Activated CD8-positive, alpha-beta memory T cell treated with anti-CD3 and anti-CD28 coated beads, Interleukin-2, amount 10 ng/mL, durations not matched to agents 7 days and 5 days (primary cell): ENCODE measurements around the gene ERCC6. TPM values are rescaled to one million over a fixed set of nuclear protein-coding genes. Genes with fewer than 3 reads are reported as not detected.

ENCODE experiments used
- ATAC-seq: fragments of 150-1000 bp; cut with Tn5 transposase; one replicate; pipeline ENCODE4 v1.10.0; 2021; ENCODE audit warnings: moderate library complexity
- CTCF ChIA-PET: fragments of 350-600 bp; sonication (Branson Sonifier 250); formaldehyde crosslinking; loops from one replicate; lab custom pipeline; 2021; ENCODE audit warnings: antibody characterized with exemption; lab: Charles Lee
- DNase-seq: peaks from one replicate; pipeline ENCODE4 v3.0.0-alpha.2; 2020
- H3K27ac Mint-ChIP-seq: one replicate; pipeline ENCODE4 v1.8.0; 2021; ENCODE audit warnings: mild to moderate bottlenecking, mixed read lengths
- H3K27me3 Mint-ChIP-seq: one replicate; pipeline ENCODE4 v1.8.0; 2021; ENCODE audit warnings: mixed read lengths
- H3K36me3 Mint-ChIP-seq: one replicate; pipeline ENCODE4 v1.8.0; 2021; ENCODE audit warnings: mild to moderate bottlenecking, mixed read lengths
- H3K4me1 Mint-ChIP-seq: one replicate; pipeline ENCODE4 v1.8.0; 2021; ENCODE audit warnings: mixed read lengths
- H3K4me3 Mint-ChIP-seq: one replicate; pipeline ENCODE4 v1.8.0; 2021; ENCODE audit warnings: mild to moderate bottlenecking, moderate library complexity, mixed read lengths
- H3K9me3 Mint-ChIP-seq: one replicate; pipeline ENCODE4 v1.8.0; 2022; ENCODE audit warnings: low read depth, mixed read lengths
- total RNA-seq, 2 experiments: library from RNA; stranded (reverse); gene quantifications; one replicate each; pipeline ENCODE4 v1.2.3, GENCODE V29; 2021

Gene ERCC6
- total RNA-seq, 2 experiments from 2014 or later, result 19.2 to 28.1 TPM

DNA sequence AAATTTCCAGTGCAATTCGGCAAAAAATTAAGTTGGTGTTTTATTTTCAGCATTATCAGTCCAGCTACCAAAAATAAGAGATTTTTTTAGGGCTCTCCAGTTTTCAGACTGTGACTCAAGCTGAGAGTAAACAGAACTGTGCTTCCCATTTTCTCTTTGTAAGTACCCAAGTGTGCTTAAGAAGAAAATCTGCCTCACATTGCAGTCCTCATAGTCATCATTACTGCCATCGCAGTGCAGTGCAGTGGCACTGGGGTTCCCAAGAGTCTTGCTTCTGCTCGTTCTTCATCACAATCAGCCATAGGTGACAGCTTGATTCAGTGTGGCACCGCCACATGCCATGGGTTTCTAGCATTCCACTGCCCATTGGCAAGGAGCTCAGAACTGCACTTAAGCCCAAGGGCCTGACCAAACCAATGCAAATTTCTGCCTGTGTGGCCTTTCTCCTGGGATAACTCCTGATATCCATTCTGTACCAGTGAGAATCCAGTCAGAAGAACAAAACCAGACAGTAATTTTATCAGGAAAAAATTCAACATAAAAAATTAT is 25.6 kb upstream of the ERCC6 start:
- peaks cover 18% of the 10 kb centered on the region for H3K4me1 Mint-ChIP-seq
- H3K9me3 Mint-ChIP-seq, result peaks cover 2% of the 10 kb centered on the region
- ATAC-seq (no peak), DNase-seq (no peak)
- H3K27me3 Mint-ChIP-seq, result peaks cover 41% of the 10 kb centered on the region
- CTCF ChIA-PET, result no interaction called here
- no peak overlapping the region for H3K27ac Mint-ChIP-seq
- H3K4me3 Mint-ChIP-seq, result no peak overlapping the region
- peaks cover 5% of the 10 kb centered on the region for H3K36me3 Mint-ChIP-seq

DNA sequence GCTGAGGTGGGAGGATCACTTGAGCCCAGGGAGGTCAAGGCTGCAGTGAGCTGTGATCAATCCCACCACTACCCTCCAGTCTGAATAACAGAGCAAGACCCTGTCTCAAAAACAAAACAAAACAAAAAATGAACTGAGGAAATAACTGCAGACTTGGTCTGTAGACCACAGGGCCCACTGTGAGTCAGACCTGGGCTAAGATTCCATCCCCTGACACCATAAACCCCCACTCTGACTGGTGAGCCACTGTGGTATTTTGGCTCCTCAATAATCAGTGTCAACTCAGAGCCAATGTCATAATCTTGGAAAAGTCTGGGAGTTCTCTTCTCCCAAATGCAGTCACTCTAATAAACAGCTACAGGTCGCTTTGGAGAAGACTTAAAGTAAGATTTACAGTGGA is 24.0 kb upstream of the ERCC6 start:
- Mint-ChIP-seq H3K4me3 (no peak overlapping the region), H3K27me3 (peaks cover 37% of the 10 kb centered on the region), H3K36me3 (no peaks in the 10 kb centered on the region), H3K9me3 (no peaks in the 10 kb centered on the region), H3K27ac (no peak overlapping the region), H3K4me1 (peaks cover 2% of the 10 kb centered on the region)
- CTCF ChIA-PET, result no interaction called here
- DNase-seq (no peak), ATAC-seq (no peak)

DNA sequence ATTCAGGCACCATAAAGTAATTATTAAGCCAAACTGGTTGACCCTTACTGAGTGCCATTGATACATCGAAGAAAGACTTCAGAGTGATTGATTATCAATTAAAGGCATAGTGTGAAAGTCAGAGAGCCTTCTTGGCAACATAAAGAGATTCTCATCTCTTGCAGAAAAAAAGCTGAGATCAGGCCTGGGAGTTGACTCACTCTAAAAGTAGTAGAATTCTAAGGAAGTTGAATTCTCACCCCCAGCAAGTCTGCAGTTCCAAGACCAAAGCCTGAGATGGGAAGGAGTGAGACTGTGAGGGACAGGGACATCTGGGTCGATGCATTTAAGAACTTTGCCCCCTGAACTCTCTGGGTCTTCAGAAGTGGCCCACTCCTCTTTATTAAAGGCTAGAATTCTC is 21.6 kb upstream of the ERCC6 start:
- peaks cover 26% of the 10 kb centered on the region for H3K27me3 Mint-ChIP-seq

GRCh38 chr10:49559476-49559875 is 20.6 kb upstream of the ERCC6 start:
- H3K4me1 Mint-ChIP-seq, result no peaks in the 10 kb centered on the region
- peaks cover 25% of the 10 kb centered on the region for H3K27me3 Mint-ChIP-seq

More for the DNA sequence above, 21.6 kb upstream of the ERCC6 start:
- DNase-seq (no peak), ATAC-seq (no peak)
- Mint-ChIP-seq H3K4me3 (no peak overlapping the region), H3K9me3 (no peaks in the 10 kb centered on the region), H3K36me3 (no peaks in the 10 kb centered on the region), H3K27ac (no peak overlapping the region), H3K4me1 (no peaks in the 10 kb centered on the region)
- CTCF ChIA-PET, result no interaction called here

GRCh38 chr10:49558190-49558589 is 19.3 kb upstream of the ERCC6 start:
- H3K27me3 Mint-ChIP-seq, result peaks cover 27% of the 10 kb centered on the region
- H3K4me1 Mint-ChIP-seq, result no peaks in the 10 kb centered on the region
- DNase-seq, result no peak
- H3K36me3 Mint-ChIP-seq, result peaks cover 1% of the 10 kb centered on the region
- CTCF ChIA-PET, result no interaction called here
- H3K4me3 Mint-ChIP-seq, result no peak overlapping the region
- no peaks in the 10 kb centered on the region for H3K9me3 Mint-ChIP-seq
- H3K27ac Mint-ChIP-seq, result no peak overlapping the region
- ATAC-seq, result no peak

More at GRCh38 chr10:49559476-49559875, 20.6 kb upstream of the ERCC6 start:
- DNase-seq, result no peak
- CTCF ChIA-PET, result no interaction called here
- ATAC-seq, result no peak
- no peak overlapping the region for H3K4me3 Mint-ChIP-seq
- peaks cover under 1% of the 10 kb centered on the region for H3K36me3 Mint-ChIP-seq
- no peak overlapping the region for H3K27ac Mint-ChIP-seq
- H3K9me3 Mint-ChIP-seq, result no peaks in the 10 kb centered on the region

DNA sequence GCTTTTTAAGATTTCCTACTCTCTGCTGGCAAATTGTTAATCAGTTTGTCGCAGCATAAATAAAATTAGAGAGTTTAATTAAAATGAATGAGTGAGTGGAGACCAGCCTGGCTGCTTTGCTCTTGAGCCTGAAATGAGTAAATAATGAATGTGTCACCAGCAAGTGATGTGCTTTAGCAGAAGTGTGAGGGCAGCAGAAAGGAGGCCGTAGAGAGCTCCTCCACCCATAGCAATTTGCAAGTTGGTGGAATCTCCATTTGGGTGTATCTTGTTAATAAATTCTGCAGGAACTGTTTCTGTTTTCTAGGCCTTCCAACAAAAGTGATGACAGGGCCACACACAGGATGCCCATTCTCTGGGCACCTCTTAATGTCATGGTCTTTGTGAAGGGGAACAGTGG is 18.8 kb upstream of the ERCC6 start:
- ATAC-seq (no peak), DNase-seq (no peak)
- H3K36me3 Mint-ChIP-seq, result peaks cover 1% of the 10 kb centered on the region
- no peaks in the 10 kb centered on the region for H3K4me1 Mint-ChIP-seq
- peaks cover 28% of the 10 kb centered on the region for H3K27me3 Mint-ChIP-seq
- no peak overlapping the region for H3K4me3 Mint-ChIP-seq
- CTCF ChIA-PET, result no interaction called here
- no peaks in the 10 kb centered on the region for H3K9me3 Mint-ChIP-seq
- H3K27ac Mint-ChIP-seq, result no peak overlapping the region

- Mint-ChIP-seq H3K36me3 (peaks cover 1% of the 10 kb centered on the region), H3K27me3 (peaks cover 35% of the 10 kb centered on the region), H3K9me3 (no peaks in the 10 kb centered on the region), H3K27ac (no peak overlapping the region), H3K4me3 (no peak overlapping the region), H3K4me1 (no peaks in the 10 kb centered on the region)
- no peak for ATAC-seq
- CTCF ChIA-PET, result no interaction called here
- no peak for DNase-seq
These were observed 17.8 kb upstream of the ERCC6 start for GRCh38 chr10:49556723-49557122.

DNA sequence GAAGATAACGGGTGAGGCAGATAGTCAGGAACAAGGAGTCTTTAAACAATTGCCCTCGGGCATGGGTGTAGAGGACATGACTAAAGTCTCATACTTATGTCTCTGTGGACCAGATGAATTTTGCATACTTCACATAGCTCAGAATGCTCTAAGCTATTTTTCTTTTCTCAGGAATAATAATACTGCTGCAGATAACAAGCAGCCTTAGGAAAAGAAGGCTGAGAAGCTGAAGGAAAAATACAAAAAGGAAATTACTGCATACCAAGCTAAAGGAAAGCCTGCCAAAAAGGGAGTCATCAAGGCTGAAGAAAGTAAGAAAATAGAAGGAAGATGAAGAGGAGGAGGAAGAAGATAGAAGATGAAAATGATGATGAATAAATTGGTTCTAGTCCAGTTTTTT is 13.4 kb upstream of the ERCC6 start:
- ATAC-seq (no peak), DNase-seq (no peak)
- Mint-ChIP-seq H3K27me3 (peaks cover 28% of the 10 kb centered on the region), H3K36me3 (peaks cover 1% of the 10 kb centered on the region), H3K9me3 (no peaks in the 10 kb centered on the region), H3K27ac (no peak overlapping the region), H3K4me3 (no peak overlapping the region), H3K4me1 (no peaks in the 10 kb centered on the region)
- CTCF ChIA-PET, result no interaction called here

DNA sequence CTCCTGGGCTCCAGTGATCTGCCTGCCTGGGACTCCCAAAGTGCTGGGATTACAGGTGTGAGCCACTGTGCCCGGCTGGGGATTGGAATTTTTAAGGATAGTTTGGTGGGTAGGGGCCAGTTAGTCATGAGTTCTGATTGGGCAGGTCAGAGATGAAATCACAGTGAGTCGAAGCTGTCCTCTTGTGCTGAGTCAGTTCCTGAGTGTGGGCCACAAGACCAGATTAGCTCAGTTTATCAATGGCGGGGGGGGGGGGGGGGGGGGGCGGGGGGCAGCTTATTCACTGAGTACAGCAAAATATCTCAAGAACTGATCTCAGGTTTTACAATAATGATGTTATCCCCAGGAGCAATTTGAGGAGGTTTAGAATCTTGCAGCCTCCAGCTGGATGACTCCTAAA is 11.6 kb upstream of the ERCC6 start:
- ATAC-seq (no peak), DNase-seq (no peak)
- Mint-ChIP-seq H3K27me3 (peaks cover 31% of the 10 kb centered on the region), H3K4me1 (no peaks in the 10 kb centered on the region), H3K27ac (no peak overlapping the region), H3K36me3 (peaks cover 1% of the 10 kb centered on the region), H3K4me3 (no peak overlapping the region), H3K9me3 (no peaks in the 10 kb centered on the region)
- CTCF ChIA-PET, result no interaction called here

GRCh38 chr10:49549640-49550346 is 10.9 kb upstream of the ERCC6 start:
- H3K4me3 Mint-ChIP-seq, result no peak overlapping the region

DNA sequence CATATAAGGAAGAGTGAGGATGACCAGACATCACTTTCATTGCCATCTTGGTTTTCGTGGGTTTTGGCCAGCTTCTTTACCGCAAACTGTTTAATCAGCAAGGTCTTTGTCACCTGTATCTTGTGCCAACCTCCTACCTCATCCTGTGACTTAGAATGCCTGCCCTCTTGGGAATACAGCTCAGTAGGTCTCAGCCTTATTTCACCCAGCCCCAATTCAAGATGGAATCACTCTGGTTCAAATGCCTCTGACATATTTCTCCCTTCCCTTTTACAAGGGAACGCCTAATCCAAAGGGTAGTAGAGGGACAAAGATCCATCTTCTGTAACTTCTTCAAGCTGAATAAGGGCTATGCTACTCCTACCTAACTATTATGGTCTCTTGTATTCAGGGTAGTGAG is 4.7 kb upstream of the ERCC6 start:
- no peak for DNase-seq
- CTCF ChIA-PET, result interaction anchor here (1.2 kb wide), 1 partner anchor 34 kb away, joined by 3 read pairs; no protein-coding TSS in a partner anchor
- H3K27ac Mint-ChIP-seq, result no peak overlapping the region

More at GRCh38 chr10:49549640-49550346, 10.9 kb upstream of the ERCC6 start:
- Mint-ChIP-seq H3K27me3 (peaks cover 30% of the 10 kb centered on the region), H3K9me3 (no peaks in the 10 kb centered on the region), H3K4me1 (no peaks in the 10 kb centered on the region), H3K27ac (no peak overlapping the region), H3K36me3 (peaks cover 3% of the 10 kb centered on the region)
- ATAC-seq, result no peak
- CTCF ChIA-PET, result no interaction called here
- no peak for DNase-seq

DNA sequence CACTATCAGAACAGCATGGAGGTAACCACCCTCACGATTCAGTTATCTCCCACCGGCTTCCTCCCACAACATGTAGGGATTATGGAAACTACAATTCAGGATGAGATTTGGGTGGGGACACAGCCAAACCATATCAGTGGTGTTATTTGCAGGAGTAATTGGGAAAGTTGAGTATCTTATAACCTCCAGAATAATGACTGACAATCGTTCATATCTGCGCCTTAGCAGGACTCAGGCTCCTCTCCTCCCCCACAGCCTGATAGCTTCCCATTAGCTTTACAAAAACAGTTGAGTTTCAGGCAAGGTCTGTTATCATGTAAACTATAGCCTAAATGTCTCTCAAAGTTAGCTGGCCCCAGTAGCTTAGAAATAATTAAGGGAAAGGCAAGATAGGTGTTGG is 3.4 kb upstream of the ERCC6 start:
- H3K27ac Mint-ChIP-seq, result no peak overlapping the region
- ATAC-seq (no peak), DNase-seq (no peak)
- H3K4me3 Mint-ChIP-seq, result no peak overlapping the region
- peaks cover 2% of the 10 kb centered on the region for H3K36me3 Mint-ChIP-seq
- H3K4me1 Mint-ChIP-seq, result peaks cover 18% of the 10 kb centered on the region
- peaks cover 9% of the 10 kb centered on the region for H3K27me3 Mint-ChIP-seq
- H3K9me3 Mint-ChIP-seq, result peaks cover 2% of the 10 kb centered on the region
- CTCF ChIA-PET, result no interaction called here

More for the DNA sequence above, 4.7 kb upstream of the ERCC6 start:
- peaks cover 12% of the 10 kb centered on the region for H3K27me3 Mint-ChIP-seq
- ATAC-seq, result no peak
- peaks cover 2% of the 10 kb centered on the region for H3K9me3 Mint-ChIP-seq
- peaks cover 2% of the 10 kb centered on the region for H3K36me3 Mint-ChIP-seq
- H3K4me3 Mint-ChIP-seq, result no peak overlapping the region
- peaks cover 9% of the 10 kb centered on the region for H3K4me1 Mint-ChIP-seq

GRCh38 chr10:49541762-49542161 is 2.8 kb upstream of the ERCC6 start:
- Mint-ChIP-seq H3K4me1 (peaks cover 19% of the 10 kb centered on the region), H3K27me3 (peaks cover 9% of the 10 kb centered on the region), H3K36me3 (peaks cover 2% of the 10 kb centered on the region), H3K27ac (no peak overlapping the region), H3K4me3 (no peak overlapping the region), H3K9me3 (peaks cover 2% of the 10 kb centered on the region)
- CTCF ChIA-PET, result no interaction called here
- ATAC-seq (no peak), DNase-seq (no peak)
